SJSA1 (cell line): ENCODE data around the gene RIF1. TPM values are rescaled to one million over a fixed set of nuclear protein-coding genes. Genes with fewer than 3 reads are reported as not detected.

Source experiments
- DNase-seq, 2 experiments: peaks; one replicate each; pipeline ENCODE4 v3.0.0-alpha.2; 2015 to 2020; ENCODE audit warnings: low spot score in 2 of 2, low read depth in 1 of 2
- H3K27ac ChIP-seq: fragments of 250-450 bp; sonication (Bioruptor Pico); 2 replicates; pipeline ENCODE4 v1.5.1; 2020; ENCODE audit warnings: mild to moderate bottlenecking, moderate library complexity
- H3K27me3 ChIP-seq: fragments of 250-450 bp; sonication (Bioruptor Pico); replicated peaks from 2 replicates; pipeline ENCODE4 v1.5.1; 2020; ENCODE audit warnings: mild to moderate bottlenecking, moderate library complexity
- H3K36me3 ChIP-seq: fragments of 250-450 bp; sonication (Bioruptor Pico); 2 replicates; pipeline ENCODE4 v1.5.1; 2020; ENCODE audit warnings: mild to moderate bottlenecking
- H3K4me1 ChIP-seq: fragments of 250-450 bp; sonication (Bioruptor Pico); replicated peaks from 2 replicates; pipeline ENCODE4 v1.6.1; 2021; ENCODE audit warnings: mild to moderate bottlenecking
- H3K4me3 ChIP-seq: fragments of 250-450 bp; sonication (Bioruptor Pico); 2 replicates; pipeline ENCODE4 v1.5.1; 2020; ENCODE audit warnings: mild to moderate bottlenecking
- H3K9me3 ChIP-seq: fragments of 250-450 bp; sonication (Bioruptor Pico); replicated peaks from 2 replicates; pipeline ENCODE4 v1.5.1; 2020; ENCODE audit warnings: mild to moderate bottlenecking
- total RNA-seq: library from RNA; depleted of rRNA; stranded (reverse); fragments of >200 nt; shearing (Covaris generic); gene quantifications from 2 replicates; pipeline ENCODE4 v1.2.3, GENCODE V29; 2014; rRNA removed

The RIF1 gene
- total RNA-seq, 1 experiment from 2014 or later = 52.4 TPM

- no peaks in the 10 kb centered on the region for H3K9me3 ChIP-seq
- H3K36me3 ChIP-seq = no peaks in the 10 kb centered on the region
- DNase-seq = no peak
- H3K27ac ChIP-seq = no peak overlapping the region
- no peak overlapping the region for H3K4me3 ChIP-seq
- no peaks in the 10 kb centered on the region for H3K27me3 ChIP-seq
- no peaks in the 10 kb centered on the region for H3K4me1 ChIP-seq
Measured at GRCh38 chr2:151498178-151498577, 88.5 kb downstream of the RIF1 start.

- DNase-seq = no peak
- H3K27me3 ChIP-seq = no peaks in the 10 kb centered on the region
- H3K4me1 ChIP-seq = no peaks in the 10 kb centered on the region
- no peak overlapping the region for H3K27ac ChIP-seq
- H3K36me3 ChIP-seq = no peaks in the 10 kb centered on the region
- H3K4me3 ChIP-seq = no peak overlapping the region
- H3K9me3 ChIP-seq = no peaks in the 10 kb centered on the region
Measured at GRCh38 chr2:151506170-151506569, 96.5 kb downstream of the RIF1 start.

- H3K27ac ChIP-seq = no peak overlapping the region
- H3K9me3 ChIP-seq = no peaks in the 10 kb centered on the region
- no peaks in the 10 kb centered on the region for H3K27me3 ChIP-seq
- no peaks in the 10 kb centered on the region for H3K4me1 ChIP-seq
- H3K4me3 ChIP-seq = no peak overlapping the region
- DNase-seq = no peak
- H3K36me3 ChIP-seq = no peaks in the 10 kb centered on the region
Measured at GRCh38 chr2:151508519-151508918, 98.8 kb downstream of the RIF1 start.

GRCh38 chr2:151518802-151519201, 109.1 kb downstream of the RIF1 start:
- H3K9me3 ChIP-seq = no peaks in the 10 kb centered on the region
- H3K36me3 ChIP-seq = no peaks in the 10 kb centered on the region
- no peaks in the 10 kb centered on the region for H3K27me3 ChIP-seq
- no peak for DNase-seq
- no peaks in the 10 kb centered on the region for H3K4me1 ChIP-seq
- H3K27ac ChIP-seq = no peak overlapping the region
- no peak overlapping the region for H3K4me3 ChIP-seq

- Histone ChIP-seq H3K9me3 (no peaks in the 10 kb centered on the region), H3K36me3 (no peaks in the 10 kb centered on the region), H3K27me3 (no peaks in the 10 kb centered on the region), H3K4me1 (no peaks in the 10 kb centered on the region), H3K4me3 (no peak overlapping the region), H3K27ac (no peak overlapping the region)
- DNase-seq = no peak
Measured at GRCh38 chr2:151520976-151521375, 111.3 kb downstream of the RIF1 start.

- no peaks in the 10 kb centered on the region for H3K36me3 ChIP-seq
- no peak overlapping the region for H3K27ac ChIP-seq
- no peaks in the 10 kb centered on the region for H3K9me3 ChIP-seq
- no peak for DNase-seq
- H3K4me1 ChIP-seq = no peaks in the 10 kb centered on the region
- H3K27me3 ChIP-seq = no peaks in the 10 kb centered on the region
- H3K4me3 ChIP-seq = no peak overlapping the region
Measured at GRCh38 chr2:151522556-151522955, 112.9 kb downstream of the RIF1 start.

GRCh38 chr2:151523850-151524249, 114.1 kb downstream of the RIF1 start:
- H3K36me3 ChIP-seq = no peaks in the 10 kb centered on the region
- no peak for DNase-seq
- no peaks in the 10 kb centered on the region for H3K4me1 ChIP-seq
- H3K27ac ChIP-seq = no peak overlapping the region
- H3K4me3 ChIP-seq = no peak overlapping the region
- no peaks in the 10 kb centered on the region for H3K9me3 ChIP-seq
- H3K27me3 ChIP-seq = no peaks in the 10 kb centered on the region

- no peaks in the 10 kb centered on the region for H3K9me3 ChIP-seq
- no peaks in the 10 kb centered on the region for H3K36me3 ChIP-seq
- no peak overlapping the region for H3K27ac ChIP-seq
- H3K4me3 ChIP-seq = no peak overlapping the region
- H3K4me1 ChIP-seq = no peaks in the 10 kb centered on the region
- no peaks in the 10 kb centered on the region for H3K27me3 ChIP-seq
- no peak for DNase-seq
Measured at GRCh38 chr2:151525821-151526373, 116.2 kb downstream of the RIF1 start.

GRCh38 chr2:151526572-151527090, 116.9 kb downstream of the RIF1 start:
- H3K27me3 ChIP-seq = no peaks in the 10 kb centered on the region
- no peak overlapping the region for H3K4me3 ChIP-seq
- H3K36me3 ChIP-seq = no peaks in the 10 kb centered on the region
- no peak for DNase-seq
- no peaks in the 10 kb centered on the region for H3K9me3 ChIP-seq
- no peaks in the 10 kb centered on the region for H3K4me1 ChIP-seq
- H3K27ac ChIP-seq = no peak overlapping the region

Other genes with a start within 250 kb of the RIF1 start
- gene RBM43, start 148.0 kb upstream of the RIF1 start, total RNA-seq = 1.7 and 3.7 TPM in 2 replicates
- gene NMI, start 120.2 kb upstream of the RIF1 start, total RNA-seq = 15.3 and 25.8 TPM in 2 replicates
- gene TNFAIP6, start 52.3 kb upstream of the RIF1 start, total RNA-seq = 1.3 and 1.5 TPM in 2 replicates